ENCODE measurements around the gene ANKRD42.

DNA sequence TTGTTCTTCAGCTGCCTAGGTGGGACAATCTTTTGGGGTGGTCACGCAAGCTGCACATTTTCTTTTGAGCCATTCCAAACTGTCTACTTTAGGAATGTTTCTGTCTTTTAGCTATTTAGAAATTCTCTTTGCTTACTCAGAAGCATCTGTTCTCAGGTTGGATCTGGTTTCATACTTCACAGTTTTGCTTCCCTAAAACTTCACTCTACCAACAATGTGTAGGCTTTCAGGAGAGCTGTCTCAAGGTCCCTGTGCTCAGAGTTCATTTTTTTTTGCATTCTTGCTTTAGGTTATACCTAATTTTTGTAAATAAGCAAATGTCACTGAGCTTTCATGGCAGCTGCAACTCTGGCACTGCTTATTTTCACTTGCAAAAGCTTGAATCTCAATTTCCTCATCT, 55.9 kb downstream of the ANKRD42 start:
- TF ChIP-seq, protein P1, sequence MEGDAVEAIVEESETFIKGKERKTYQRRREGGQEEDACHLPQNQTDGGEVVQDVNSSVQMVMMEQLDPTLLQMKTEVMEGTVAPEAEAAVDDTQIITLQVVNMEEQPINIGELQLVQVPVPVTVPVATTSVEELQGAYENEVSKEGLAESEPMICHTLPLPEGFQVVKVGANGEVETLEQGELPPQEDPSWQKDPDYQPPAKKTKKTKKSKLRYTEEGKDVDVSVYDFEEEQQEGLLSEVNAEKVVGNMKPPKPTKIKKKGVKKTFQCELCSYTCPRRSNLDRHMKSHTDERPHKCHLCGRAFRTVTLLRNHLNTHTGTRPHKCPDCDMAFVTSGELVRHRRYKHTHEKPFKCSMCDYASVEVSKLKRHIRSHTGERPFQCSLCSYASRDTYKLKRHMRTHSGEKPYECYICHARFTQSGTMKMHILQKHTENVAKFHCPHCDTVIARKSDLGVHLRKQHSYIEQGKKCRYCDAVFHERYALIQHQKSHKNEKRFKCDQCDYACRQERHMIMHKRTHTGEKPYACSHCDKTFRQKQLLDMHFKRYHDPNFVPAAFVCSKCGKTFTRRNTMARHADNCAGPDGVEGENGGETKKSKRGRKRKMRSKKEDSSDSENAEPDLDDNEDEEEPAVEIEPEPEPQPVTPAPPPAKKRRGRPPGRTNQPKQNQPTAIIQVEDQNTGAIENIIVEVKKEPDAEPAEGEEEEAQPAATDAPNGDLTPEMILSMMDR (IDR thresholded peaks at IDR 0.05; ENCODE audit: poor library complexity): no peak
- no peak for TF ChIP-seq EZH2phosphoT487 (IDR thresholded peaks at IDR 0.05; ENCODE audit: low read depth, severe bottlenecking, unreplicated experiment)
- no peak for TF ChIP-seq EZH2 (IDR thresholded peaks at IDR 0.05; ENCODE audit: borderline replicate concordance)
